ENCODE results near the gene ADGRG3.

- TF ChIP-seq CTCF (IDR thresholded peaks at IDR 0.05; ENCODE audit: control extremely low read depth in 1 of 3, insufficient read depth in 1 of 3, low read depth in 1 of 3, low read length in 3 of 3) (no peak), HDAC6 (IDR thresholded peaks at IDR 0.05; ENCODE audit: low read depth, low read length) (no peak), MAX (IDR thresholded peaks at IDR 0.05) (no peak), USF2 (IDR thresholded peaks at IDR 0.05; ENCODE audit: low read length) (no peak)
These were observed 4.3 kb downstream of the ADGRG3 start for GRCh38 chr16:57672416-57672815.
